ENCODE results near the gene SYVN1.

DNA sequence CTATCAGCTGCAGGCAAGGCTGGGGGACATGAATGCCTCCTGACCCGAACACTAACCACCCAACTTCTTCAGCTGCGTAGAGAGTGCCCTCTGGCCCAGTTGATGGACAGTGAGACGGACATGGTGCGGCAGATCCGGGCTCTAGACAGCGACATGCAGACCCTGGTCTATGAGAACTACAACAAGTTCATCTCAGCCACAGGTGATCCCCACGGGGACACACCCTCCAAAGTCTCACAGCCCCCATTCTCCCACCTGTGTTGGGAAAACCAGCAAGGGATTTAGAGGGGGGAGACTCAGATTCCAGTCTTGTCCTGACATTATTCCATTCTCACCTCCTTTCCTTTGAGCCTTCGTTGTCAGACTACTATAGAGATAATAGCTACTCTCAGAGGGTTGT, 37.4 kb downstream of the SYVN1 start:
- TF ChIP-seq CTCF (IDR thresholded peaks at IDR 0.05): no peak
- TF ChIP-seq POLR2AphosphoS5 (IDR thresholded peaks at IDR 0.05): no peak
